CD4-positive, alpha-beta T cell treated with Interleukin-6 for 4 hours (primary cell): Measurements from ENCODE around the gene MEX3D.

Experiments used
- DNase-seq: peaks from one replicate; pipeline ENCODE4 v3.0.0-alpha.2; 2020; ENCODE audit warnings: mixed read lengths

The MEX3D gene

DNA sequence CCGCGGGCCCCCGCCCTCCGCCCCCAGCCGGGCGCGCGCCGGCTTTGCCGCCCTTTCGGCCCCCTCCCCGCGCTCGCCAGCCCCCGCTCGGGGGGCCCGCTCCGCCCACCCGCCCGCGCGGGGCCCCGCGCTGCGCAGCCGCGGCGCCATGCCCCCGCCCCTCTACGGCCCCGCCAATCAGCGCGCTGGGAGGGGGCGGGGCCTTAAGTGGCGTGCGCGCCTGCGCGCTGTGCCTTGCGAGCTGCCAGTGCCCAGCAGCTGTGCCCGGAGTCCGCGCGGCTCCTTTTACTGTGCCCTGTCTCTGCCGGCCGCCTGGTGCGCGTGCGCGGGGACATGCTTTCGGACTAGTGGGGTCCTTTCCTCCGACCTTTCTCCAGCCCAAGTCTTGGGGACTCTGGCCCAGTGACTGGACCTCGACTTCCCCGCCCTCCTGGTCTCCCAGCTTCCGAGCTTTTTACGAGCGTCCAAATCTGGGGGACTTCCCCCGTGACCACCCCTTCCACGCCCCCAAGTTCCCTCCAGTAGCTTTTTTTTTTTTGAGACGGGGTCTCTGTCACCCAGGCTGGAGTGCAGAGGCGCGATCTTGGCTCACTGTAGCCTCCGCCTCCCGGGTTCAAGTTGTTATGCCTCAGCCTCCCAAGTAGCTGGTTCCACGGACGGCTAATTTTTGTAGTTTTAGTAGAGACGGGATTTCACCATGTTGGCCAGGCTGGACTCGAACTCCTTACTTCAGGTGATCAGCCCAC, 24.8 kb upstream of the MEX3D start, which contains the start of gene MBD3:
Gene MBD3, minus strand, starts transcription at position 111 of the 746 bp plus-strand sequence. CDS start 234 bp downstream, outside the sequence.
- peak; percentile 92 for DNase-seq

DNA sequence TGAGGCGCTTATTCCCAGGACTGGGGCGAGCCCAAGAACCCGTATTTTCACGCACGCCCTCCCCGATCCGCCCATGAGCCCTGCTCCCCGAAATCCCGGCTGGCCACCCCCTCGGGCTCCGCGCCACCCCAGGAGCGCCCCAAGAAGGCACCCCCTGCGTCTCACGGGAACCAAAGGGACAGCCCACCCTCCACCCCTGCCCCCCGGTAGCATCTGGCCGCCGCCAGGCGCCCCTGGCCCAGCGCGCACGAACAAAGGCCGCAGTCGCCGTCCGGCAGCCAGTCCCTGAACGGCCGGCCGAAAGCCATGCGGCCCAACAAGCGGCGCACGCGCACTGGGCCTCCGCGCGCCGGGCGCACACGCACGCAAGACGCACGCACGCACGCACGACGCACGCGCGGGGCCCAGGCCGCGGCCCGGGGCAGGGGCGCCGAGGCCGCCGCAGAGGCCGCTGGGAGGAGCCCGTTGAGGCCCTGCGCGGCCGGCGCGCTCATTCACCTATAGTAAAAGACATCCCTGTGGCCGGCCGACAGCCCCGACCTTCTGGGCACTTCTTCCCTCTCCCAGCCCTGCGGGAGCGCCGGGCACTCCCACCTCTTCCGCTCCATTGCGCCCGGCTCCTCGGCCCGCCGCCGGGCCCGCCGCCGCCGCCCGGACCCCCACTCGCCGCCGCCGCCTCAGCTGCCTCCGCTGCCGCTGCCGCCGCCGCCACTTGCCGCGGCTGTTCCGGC, 24.1 kb upstream of the MEX3D start:
- peak; percentile 89 for DNase-seq

DNA sequence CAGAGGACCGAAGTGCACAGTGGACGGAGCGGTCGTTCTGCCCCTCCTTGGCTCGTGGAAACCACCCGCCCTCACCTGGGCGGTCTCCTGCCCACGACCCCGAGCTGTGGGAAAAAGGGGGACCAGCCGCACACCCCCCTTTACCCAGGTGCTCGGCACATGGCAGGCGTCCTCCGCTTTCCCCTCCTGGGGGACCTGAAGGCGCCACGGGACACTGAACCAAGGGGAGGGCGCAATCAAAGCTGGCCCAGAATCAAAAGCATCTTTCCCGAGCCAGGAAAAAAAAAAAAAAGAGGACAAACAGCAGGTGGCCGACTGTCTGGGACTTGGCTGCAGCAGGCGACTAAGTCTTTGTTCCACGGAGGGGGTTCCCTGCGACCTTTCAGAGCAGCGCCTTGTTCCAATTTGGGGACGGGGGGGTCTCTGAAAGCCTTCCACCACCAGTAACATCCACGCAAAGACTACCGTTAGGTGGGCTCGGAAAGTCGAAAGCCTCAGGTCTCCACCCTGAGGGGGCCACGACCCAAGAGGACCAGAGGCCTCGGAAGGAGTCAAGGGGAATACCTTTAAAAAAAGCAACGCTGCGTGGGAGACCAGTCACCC, 23.4 kb upstream of the MEX3D start:
- DNase-seq: no peak

DNA sequence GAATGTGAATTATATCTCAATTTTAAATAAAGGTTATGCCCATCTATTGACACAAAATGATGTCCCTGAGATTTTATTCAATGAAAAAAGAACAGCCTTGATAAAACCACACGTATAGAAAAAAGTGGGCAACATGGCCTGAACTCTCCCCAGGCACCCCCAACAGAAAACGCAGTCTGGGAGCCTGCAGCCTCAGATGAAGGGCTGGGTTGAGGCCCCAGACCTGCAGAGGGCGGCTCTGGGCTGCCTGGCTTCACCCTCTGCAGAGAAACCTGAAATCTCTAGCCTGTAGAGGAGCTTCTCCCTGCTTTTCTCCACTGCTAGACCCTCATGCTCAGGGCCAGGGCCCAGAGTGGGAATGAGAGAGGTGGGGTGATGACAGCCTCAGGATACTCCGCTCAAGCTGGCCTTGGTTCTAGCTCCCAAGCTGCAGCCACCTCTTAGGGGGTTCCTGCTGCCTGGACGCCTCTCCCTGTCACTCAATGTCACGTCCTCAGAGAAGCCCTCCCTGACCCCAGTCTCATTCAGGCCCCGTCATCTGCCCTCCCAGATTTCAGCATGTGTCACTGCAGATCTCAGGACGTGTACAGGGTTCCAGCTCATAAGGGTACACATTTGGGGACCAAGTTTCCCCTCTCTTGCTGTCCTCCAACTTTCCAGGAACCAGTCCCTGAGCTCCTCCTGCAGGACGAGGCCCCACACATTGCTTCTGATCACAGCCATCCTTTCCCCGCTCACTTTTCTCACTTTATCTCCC, 22.7 kb upstream of the MEX3D start:
- peak; percentile 42 for DNase-seq

DNA sequence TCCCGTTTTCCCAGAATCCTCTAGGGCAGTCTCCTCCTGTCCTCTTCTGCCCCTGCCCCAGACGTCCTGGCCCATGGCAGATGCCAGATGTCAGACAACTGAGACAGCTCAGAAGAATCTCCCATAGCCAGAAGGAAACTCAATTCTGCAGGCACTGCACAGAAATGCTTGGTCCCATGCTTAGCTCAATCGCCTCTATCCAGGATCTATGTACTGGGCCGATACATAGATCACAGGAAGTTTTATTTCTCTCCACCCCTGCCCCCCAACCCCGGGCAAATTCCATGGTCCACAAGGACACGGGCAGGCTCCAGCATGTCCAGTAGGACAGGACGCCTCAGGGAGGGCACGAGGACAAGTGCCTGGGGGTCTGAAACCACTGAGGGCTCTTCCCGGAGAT, 19.7 kb upstream of the MEX3D start:
- DNase-seq: no peak

DNA sequence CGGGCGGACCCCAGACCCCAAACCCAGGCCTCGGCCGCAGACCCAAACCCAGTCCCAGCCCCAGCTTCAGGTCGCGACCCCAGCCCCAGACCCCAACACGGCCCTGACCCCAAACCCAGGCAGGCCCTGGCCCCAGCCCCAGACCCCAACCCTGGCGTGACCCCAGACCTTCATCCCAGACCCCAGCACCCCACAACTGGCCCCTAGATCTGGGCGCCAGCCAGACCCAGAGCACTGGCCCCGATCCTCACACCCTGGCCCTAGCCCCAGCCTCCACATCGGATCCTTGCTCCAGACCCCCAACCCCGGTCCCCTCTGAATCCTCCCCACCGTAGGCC, 17.1 kb upstream of the MEX3D start:
- DNase-seq: no peak

DNA sequence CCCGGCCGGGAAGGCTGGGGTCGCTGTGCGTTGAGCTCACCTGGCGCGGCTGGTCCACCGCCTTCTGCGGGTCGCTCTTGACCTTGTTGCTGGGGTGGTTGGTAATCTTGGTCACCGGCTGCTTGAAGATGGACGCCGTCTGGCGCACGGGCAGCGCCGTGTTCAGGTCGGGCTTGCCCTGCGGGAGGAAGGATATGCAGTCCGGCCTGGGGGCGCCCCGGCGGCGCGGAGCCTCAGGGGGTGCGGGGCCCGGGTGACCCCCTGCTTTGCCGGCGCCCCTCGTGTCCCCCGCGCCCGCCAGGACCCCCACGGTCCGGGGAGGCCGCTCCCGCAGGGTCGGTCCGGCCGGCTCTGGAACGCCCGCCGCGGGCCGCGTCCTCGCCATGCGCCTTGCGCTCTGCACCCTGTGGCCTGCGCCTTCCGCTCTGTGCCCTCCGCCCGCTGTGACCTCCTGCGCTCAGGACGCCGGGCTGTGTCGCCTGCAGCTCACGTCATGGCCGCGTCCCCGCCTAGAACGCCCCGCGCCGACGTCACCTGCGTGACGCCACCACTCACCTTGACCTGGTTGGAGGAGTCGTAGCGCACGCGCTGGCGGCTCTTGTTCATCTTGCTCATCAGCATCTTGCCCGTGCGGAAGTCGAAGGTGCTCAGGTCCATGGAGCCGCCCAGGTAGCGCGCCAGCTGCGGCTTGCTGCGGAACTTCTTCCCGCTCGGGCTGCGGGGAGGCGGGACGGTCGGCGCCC, 16.5 kb upstream of the MEX3D start:
- no peak for DNase-seq

DNA sequence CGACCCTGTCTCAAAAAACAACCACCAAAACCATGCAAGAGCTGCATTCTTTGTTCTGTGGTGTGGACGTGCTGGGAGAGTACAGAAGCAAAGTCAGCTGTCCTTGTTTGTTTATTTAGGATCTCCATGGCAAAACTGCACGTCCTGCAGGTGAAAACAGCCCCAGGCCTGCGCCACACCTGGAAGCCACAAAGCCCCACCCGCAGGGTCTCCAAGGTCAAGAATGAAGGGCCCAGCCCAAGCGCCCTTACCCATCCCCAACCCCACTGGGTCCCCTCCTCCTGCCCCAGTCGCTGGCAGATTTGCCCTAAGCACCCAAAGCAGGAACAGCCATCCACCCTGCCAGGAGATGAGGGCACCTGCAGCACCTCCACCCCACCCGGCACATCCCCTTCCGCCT, 14.1 kb upstream of the MEX3D start:
- DNase-seq: no peak

DNA sequence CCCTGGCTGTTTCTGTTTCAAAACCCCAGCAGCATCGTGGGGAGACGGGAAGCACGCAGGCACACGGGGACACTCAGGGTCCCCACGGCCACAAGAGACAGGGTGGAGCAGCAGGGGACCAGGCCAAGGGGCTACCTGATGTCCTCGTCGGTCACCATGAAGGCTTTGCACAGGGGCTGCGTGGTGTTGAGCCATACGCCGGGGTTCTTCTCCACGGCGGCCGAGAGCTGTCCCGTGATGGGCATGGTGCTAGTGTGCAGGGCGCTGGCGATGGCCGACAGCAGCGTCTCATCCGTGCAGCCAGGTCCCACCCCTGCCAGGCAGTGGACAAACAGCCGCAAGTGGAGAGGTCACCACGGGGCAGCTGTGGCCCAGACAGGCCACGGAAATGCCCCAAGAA, 12.8 kb upstream of the MEX3D start:
- DNase-seq: no peak

DNA sequence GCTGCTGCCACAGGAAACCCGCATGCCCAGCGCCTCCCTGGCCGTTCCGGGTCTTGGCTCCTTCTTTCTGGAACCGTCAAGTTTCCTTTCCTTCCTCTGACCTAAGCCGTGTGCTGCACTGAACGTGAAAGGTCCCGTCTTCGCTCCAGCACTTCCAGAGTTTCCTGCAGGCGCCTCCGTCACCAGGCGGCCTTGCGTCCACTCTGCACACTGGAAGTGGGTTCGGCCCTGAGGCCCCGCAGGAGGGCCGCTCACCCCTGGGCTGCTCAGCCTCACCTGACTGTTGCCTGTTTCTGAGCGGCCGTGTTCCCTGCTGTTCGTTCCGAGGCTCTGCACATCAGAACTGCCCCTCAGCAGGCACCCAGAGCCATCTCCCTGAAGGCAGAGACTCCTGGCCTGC, 12.3 kb upstream of the MEX3D start:
- DNase-seq: no peak

DNA sequence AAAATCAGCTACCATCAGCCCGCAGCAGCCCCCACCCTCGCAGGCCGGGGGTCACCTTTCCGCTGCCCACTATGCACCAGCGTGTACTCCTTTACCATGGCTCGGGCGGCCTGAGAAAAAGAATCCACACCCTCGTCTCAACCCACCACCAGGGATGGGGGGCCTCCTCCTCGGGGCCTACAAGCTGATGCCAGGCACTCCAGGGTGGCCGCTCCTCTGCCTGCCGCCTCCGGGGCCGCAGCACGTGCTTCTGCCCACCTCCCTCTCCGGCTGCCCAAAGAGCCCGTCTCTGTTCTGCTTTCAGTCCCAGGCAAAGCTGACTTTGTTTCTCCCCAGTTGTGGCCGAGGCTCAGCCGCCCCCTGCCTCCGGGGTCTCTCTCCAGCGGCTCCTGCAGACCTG, 11.1 kb upstream of the MEX3D start:
- no peak for DNase-seq

DNA sequence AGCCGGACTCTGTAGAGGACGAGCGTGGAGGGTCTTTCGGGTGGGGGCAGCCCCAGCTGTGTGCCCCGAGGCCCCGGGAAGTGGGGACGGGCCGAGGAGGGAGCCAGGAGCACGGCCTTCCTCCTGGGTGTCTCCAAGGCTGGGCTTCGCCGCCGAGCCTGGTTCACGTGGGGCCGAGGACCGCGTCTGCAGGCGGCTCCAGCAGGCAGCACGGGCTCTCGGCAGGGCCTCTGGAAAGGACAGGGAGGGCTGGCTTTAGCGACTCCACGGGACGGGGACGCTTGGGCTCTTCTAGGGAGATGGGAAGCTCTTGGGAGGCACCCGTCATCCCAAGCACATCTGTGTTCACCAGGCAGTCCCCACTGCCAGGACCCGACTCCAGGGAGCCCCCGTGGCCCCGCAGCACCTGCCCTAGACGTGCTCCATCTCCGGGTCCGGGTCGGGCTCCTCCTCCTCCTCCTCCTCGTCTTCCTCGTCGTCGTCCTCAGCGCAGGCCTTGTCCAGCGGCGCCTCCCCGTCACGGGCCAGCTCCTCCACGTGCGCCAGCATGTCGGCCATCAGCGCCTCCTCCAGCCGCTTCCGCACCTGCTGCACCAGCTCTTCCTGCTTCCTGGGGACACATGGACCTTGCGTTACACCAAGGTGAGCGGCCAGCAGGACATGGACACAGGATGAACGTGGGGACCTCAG, 9.9 kb upstream of the MEX3D start:
- DNase-seq: no peak

DNA sequence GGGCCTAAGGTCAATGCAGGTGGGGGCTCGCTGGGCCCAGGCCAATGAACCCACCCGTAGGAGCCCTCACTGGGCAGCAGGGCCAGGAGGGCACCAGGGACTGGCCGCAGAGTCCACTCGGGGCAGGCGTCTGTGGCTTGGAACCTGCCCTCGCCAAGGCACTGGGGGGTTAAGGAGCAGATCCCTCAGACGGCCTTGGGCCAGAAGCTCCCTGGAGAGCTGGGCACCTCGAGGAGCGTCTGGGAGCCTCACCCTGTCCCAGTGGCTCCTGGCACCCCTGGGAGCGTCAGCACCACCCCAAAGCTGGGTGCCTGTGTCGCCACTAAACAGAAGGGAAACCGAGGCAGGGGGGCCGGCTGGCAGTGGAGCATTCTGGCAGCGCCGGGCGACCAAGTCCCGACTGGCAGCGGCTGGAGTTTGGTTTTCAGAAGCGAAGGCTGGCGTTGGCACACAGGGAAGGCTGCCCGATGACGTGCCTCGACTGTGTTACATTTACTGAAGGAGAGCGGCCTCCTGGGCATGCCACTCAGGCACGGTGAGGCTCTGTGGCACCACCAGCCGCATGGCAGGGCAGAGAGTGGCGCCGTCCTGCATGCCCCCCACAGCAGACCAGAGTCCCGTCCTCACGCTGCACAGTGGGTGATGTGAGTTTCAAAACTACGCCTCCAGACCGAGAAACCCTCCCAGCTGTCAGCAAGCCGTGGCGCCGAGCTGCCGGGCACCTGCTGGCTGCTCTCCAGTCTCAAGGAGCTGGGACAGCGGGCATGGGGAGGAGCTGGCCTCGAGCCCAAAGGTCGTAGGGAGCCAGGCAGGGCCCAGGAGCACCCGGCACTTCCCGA, 9.2 kb upstream of the MEX3D start:
- no peak for DNase-seq

DNA sequence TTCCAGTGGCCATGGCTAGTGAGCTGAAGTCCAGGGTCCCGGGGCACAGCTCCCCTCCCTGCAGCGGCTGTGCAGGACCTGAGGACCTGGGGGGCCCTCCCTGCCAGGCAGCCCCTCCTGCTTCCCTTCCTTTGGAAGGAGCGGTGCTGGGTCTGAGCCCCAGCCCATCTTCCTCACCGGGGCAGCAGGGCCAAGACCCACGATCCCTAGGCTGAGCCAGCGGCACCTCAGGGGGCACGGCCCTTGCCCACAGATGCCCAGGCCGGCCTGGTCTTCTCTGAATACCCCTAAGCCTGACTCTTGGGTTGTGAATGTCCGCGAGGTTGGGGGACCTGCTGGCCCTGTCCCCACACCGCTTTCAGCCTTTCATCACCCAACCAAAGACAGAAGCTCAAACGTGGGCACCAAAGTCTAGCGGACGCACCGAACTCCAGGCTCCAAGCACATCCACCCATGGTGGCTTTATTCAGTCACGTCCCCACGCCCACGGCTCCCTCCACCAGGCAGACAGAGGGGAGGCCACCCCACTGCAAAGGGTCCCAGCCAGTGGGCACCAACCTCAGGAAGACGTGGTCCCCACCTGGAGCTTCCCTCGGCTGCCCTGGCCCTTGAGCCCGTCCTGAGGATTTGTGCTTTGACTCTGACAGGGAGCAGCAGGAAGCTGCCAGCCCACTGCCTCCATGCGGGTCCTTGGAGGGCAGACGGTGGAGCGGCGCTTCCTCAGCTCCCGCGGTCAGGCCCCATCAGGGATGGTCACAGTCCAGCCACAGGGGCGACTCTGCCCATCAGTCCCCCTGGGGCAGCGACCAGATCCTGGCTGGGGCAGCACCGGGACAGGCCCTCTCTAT, 8.3 kb upstream of the MEX3D start:
- DNase-seq: no peak

DNA sequence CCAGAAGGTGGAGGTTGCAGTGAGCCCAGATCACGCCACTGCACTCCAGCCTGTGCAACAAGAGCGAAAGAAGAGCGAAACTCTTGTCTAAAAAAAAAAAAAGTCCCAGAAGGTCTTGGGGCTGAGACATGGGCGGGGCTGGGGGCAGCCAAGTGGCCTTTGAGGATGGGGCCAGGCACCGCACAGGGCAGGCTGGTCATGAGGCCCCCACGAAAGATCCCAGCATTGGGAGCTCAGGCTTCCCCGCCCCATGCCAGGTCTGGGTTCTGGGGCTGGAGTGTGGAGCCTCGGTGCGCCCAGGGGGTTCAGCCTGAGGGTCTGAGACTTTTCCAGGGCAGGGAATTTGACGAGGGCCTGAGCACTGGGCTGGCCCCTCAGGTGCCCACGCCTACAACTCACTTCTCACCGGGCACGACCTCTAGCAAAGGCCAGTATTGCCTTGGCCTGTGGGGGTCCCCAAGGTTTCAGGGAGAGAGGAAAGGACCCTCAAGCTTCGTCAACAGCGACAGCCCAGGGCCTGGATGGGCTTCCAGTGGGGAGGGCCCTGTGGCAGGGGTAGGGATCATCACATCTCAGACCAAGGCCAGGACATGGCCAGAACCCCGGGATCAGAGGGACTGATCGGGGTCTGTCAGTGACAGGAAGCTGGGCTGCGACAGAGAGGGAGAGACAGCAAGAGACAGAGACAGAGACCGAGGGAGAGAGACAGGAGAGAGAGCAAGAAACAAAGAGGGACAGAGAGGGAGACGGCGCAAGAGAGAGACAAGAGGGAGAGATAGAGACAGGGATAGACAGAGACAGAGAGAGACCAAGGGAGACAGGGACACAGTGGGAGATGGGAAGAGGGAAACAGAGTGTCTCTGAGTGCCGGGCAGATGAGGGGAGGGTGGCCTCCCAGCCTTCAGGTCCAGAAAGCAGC, 7.5 kb upstream of the MEX3D start:
- DNase-seq: no peak

DNA sequence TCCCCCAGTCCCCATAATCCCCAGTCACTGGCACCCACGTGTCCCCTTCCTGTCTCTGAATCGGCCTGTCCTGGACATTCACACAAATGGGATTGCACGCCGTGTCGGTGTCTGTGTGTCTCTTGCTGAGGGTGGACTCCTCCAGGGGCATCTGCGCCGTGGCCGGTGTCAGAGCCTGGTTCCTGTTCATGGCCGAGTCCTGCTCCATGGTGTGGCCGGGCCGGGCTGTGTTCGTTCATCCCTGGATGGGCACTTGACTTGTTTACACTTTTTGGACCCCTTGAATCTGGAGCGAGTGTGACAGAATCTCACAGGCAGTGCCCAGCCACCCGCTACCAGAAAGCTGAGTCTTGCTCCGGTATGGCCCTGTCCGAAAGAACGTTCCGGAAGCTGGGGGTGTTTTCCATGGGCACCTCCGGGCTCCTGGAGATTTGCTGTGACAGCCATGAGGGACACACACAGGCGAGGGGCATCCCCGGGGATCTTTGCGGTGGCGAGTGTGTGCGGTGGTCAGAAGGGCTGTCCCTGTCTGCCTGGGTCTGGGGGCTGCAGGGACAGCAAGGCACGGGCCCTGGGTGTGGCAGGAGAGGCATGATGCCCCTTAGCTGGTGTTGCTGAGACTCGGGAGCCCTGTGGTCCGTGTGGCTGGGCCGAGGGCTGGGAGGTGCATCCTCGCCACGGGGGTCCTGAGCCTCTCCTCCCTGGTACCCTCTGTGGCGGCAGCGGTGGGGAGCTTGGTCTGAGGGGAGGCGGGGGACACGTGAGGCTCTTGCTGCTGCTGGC, 6.4 kb upstream of the MEX3D start:
- DNase-seq: no peak

DNA sequence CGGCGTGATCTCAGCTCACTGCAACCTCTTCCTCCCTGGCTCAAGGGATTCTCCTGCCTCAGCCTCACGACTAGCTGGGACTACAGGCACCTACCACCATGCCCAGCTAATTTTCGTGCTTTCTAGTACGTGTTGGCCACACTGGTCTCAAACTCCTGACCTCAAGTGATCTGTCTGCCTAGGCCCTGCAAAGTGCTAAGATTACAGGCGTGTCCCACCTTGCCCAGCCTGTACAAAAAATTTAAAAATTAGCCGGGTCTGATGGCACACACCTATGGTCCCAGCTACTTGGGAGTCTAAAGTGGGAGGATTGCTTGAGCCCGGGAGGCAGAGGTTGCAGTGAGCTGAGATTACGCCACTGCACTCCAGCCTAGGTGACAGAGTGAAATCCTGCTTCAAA, 4.7 kb upstream of the MEX3D start:
- DNase-seq: no peak

DNA sequence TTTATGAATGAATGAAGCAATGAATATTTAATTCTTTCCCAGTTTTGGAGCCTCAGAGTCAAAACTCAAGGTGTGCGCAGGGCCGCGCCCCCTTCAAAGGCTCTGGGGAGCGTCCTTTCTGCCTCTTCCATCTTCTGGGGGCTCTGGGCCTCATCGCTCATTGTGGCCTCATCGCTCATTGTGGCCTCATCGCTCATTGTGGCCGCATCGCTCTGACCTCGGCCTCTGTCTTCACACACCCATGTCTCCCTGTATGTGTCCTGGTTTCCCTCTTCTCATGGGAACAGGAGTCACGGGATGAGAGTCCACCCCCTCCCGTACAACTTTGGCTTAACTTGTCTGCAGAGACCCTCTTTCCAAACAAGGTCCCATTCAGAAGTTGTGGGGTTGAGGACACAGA, 3.2 kb upstream of the MEX3D start:
- DNase-seq: no peak
